PFSK-1 (cell line): ENCODE measurements around the gene PARD3B.

ENCODE experiments used
- FOXP2 ChIP-seq: optimal IDR thresholded peaks from 2 replicates; pipeline ENCODE3; 2011; ENCODE audit warnings: borderline replicate concordance, control low read depth, inconsistent platforms; ENCODE audit not compliant: insufficient read depth; ENCODE audit errors: extremely low read length, extremely low read depth
- POLR2AphosphoS5 ChIP-seq: IDR thresholded peaks from 2 replicates; pipeline ENCODE4 v1.6.1; 2012; ENCODE audit warnings: low read depth, mild to moderate bottlenecking, control low read depth, low read length, moderate library complexity
- SIN3A ChIP-seq: IDR thresholded peaks from 2 replicates; pipeline ENCODE4 v1.6.1; 2012; ENCODE audit warnings: mild to moderate bottlenecking, low read length, moderate library complexity, borderline replicate concordance; ENCODE audit not compliant: insufficient read depth
- TAF1 ChIP-seq: IDR thresholded peaks from 2 replicates; pipeline ENCODE4 v1.6.1; 2012; ENCODE audit warnings: low read length, control low read depth, borderline replicate concordance; ENCODE audit not compliant: insufficient read depth
- TF ChIP-seq, protein P1 (sequence below), 2 experiments: IDR thresholded peaks; 2 replicates each; pipeline versions ENCODE4 v1.6.1 to v1.8.0; 2011 to 2012; ENCODE audit warnings: low read depth in 2 of 2, low read length in 2 of 2, control low read depth in 1 of 2, inconsistent platforms in 1 of 2, mild to moderate bottlenecking in 1 of 2, moderate library complexity in 1 of 2; ENCODE audit not compliant: insufficient read depth in 1 of 2

Gene PARD3B

DNA sequence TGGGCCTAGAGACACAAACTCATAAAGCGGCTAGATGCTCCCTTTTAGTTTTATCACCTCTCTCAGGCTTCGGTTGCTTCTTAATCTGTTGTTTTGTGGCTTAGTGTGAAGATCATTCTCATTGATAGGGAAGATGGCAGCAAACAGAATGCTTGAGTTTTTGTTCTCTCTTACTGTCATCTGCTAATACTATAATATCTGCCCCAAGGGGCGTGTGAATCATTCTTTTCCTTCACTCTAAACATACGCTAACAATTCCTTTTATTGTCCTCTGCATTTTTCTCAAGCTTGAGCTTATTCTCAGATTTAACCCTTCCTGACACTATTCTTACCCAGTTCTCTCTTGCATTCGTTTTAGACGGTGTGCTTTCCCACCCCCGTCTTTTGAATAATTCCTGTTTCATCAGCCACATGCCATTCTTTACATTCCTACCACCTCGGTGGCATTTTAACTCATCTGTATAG, 813.1 kb downstream of the PARD3B start:
- TF ChIP-seq, protein P1, sequence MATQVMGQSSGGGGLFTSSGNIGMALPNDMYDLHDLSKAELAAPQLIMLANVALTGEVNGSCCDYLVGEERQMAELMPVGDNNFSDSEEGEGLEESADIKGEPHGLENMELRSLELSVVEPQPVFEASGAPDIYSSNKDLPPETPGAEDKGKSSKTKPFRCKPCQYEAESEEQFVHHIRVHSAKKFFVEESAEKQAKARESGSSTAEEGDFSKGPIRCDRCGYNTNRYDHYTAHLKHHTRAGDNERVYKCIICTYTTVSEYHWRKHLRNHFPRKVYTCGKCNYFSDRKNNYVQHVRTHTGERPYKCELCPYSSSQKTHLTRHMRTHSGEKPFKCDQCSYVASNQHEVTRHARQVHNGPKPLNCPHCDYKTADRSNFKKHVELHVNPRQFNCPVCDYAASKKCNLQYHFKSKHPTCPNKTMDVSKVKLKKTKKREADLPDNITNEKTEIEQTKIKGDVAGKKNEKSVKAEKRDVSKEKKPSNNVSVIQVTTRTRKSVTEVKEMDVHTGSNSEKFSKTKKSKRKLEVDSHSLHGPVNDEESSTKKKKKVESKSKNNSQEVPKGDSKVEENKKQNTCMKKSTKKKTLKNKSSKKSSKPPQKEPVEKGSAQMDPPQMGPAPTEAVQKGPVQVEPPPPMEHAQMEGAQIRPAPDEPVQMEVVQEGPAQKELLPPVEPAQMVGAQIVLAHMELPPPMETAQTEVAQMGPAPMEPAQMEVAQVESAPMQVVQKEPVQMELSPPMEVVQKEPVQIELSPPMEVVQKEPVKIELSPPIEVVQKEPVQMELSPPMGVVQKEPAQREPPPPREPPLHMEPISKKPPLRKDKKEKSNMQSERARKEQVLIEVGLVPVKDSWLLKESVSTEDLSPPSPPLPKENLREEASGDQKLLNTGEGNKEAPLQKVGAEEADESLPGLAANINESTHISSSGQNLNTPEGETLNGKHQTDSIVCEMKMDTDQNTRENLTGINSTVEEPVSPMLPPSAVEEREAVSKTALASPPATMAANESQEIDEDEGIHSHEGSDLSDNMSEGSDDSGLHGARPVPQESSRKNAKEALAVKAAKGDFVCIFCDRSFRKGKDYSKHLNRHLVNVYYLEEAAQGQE (IDR thresholded peaks at IDR 0.05; ENCODE audit: insufficient read depth in 1 of 2, low read depth in 2 of 2, low read length in 2 of 2), result no peak
- no peak for TF ChIP-seq TAF1
- TF ChIP-seq SIN3A, result no peak
- TF ChIP-seq FOXP2, result no peak

DNA sequence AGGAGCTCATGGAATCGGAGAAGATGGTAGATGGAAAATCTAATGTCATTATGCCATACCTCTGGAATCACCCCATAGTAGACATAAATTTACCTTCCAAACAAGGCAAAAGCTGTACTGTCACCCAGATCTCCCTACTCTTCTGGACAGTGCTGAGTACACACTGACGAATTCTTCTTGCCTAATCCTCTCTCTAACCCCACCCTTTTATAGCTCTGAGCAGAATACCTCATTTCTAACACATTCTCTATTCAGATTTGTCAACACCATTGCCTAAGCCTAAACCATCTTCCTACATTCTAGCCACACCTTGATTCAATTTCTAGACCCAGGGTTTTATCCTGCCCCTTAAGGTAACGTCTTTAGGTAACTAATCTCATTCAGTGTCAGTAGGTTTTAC, 816.0 kb downstream of the PARD3B start:
- no peak for TF ChIP-seq SIN3A
- TF ChIP-seq POLR2AphosphoS5, result no peak
- TF ChIP-seq FOXP2, result no peak
- TF ChIP-seq TAF1, result no peak
- TF ChIP-seq, protein P1 (IDR thresholded peaks at IDR 0.05; ENCODE audit: insufficient read depth in 1 of 2, low read depth in 2 of 2, low read length in 2 of 2), result no peak

DNA sequence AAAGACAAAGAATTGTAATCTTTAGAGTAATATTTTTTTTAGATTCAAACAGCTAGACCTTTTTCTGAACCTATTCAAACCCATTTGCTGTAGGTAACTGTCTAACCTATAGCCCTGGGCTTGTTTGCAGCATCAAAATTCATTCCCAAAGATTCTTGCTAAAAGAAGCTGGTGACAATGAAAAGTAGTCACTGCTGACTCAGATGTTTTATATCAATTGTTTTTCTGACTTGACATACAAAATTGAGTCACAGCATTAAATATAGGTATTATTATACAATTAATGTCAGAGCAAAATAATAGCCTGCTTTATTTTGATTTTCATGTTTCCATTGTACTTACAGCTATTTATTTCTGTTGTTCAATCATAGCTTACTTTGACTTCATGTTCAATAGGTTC, 816.7 kb downstream of the PARD3B start:
- TF ChIP-seq TAF1, result no peak
- no peak for TF ChIP-seq POLR2AphosphoS5
- TF ChIP-seq, protein P1 (IDR thresholded peaks at IDR 0.05; ENCODE audit: insufficient read depth in 1 of 2, low read depth in 2 of 2, low read length in 2 of 2), result no peak
- TF ChIP-seq SIN3A, result no peak
- no peak for TF ChIP-seq FOXP2

DNA sequence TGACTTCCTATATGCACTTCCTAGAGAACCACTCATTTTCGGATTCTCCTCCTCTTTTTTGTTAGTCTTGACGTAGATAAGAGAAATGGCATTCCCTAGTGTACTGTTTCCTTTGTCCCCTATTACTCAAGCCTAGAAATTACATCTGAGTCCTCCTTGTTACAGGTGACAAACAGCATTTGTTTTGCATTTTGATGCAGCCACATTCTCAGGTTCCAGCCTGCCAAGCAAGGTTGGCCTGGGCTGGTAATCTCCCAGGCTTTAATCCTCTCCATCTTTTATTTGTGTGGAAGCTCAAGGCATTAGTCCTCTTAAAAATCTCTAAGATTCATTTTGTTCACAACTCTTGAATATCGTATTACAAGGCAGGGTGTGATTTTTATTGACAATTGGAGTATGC, 819.0 kb downstream of the PARD3B start:
- TF ChIP-seq, protein P1 (IDR thresholded peaks at IDR 0.05; ENCODE audit: insufficient read depth in 1 of 2, low read depth in 2 of 2, low read length in 2 of 2), result no peak
- TF ChIP-seq FOXP2 (no peak), TAF1 (no peak), SIN3A (no peak), POLR2AphosphoS5 (no peak)

DNA sequence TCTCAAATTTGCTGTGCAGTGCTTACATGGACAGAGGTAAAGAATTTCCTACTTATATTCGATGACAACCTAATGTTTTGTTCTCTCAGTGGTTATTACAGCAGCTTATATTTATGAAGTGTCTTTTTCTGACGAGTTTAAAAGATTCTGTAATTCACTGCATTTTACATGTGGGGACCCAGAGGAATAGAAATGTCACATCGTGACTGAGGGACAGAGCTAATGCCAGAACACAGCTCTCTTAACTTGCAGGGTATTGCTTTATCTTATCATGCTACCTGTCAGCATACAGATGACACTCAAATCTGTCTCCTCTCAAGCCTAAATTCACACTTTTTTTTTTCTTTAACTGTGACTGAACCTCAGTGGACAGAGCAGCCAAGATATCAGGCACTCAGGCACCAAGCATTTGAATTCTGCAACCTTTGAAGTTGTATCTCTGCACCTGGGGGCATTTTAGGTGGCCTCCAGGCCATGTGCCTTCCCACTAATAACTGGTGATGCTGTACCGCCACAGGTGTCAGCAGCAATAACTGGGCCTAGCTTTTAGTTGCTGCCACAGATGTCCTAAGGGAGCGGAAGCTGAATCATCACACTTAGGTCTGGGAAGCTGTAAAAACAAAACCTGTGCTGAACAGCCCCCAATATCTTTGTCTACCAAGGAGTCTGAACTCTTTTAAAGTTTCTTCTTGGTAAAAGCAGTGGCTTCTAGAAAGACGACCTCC, 821.2 kb downstream of the PARD3B start:
- TF ChIP-seq FOXP2 (no peak), POLR2AphosphoS5 (no peak)
- TF ChIP-seq, protein P1 (IDR thresholded peaks at IDR 0.05; ENCODE audit: insufficient read depth in 1 of 2, low read depth in 2 of 2, low read length in 2 of 2), result no peak
